HG02870 (cell line): ENCODE measurements around the gene CXCL1.
"Not testable (repeated sequence)": the region's sequence is repeated elsewhere in the genome, so short reads cannot be mapped to it uniquely, and the experiment has no call there.

Source experiments
- ATAC-seq: cut with Tn5 transposase; IDR thresholded peaks from one replicate; pipeline ENCODE4 v1.9.1; 2021; ENCODE audit warnings: mild to moderate bottlenecking, moderate library complexity; ENCODE audit not compliant: unreplicated experiment

The CXCL1 gene

DNA sequence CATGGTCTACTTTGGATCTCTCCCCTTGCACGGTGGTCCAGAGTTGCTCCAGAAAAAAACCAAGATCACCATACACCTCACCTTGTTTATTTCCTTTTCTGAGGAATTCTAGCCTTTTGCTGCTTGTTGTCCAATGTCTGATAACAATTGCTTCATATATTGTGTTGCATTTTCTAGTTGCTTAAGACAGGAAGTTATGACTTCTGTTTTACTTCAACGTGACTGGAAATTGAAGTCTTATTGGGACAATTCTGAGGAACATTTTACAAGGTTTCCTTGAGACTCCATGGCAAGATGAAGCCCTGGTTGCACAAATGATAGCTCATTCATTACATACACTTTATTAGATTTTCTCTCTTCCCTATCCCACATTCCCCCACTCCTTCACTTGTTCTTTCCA lies 5.2 kb downstream of the CXCL1 start:
- no peak for ATAC-seq

DNA sequence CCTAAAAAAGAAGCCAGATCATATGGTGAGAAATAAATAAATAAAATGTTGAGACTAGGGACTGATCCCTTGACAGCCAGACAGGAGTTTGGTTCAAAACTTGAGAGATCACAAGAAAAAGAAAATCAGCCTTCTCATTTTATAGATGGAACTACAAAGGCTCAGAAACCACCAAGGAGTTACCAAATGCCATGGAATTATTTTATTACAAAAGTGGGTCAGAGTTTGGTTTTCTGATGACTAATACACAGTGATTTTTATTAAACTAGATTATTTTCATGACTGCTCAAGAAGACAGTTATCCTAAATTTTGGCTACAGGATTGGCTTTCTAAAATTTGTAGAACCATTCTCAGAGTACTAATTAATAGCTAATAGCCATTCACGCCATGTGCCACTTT lies 6.2 kb downstream of the CXCL1 start:
- no peak for ATAC-seq

DNA sequence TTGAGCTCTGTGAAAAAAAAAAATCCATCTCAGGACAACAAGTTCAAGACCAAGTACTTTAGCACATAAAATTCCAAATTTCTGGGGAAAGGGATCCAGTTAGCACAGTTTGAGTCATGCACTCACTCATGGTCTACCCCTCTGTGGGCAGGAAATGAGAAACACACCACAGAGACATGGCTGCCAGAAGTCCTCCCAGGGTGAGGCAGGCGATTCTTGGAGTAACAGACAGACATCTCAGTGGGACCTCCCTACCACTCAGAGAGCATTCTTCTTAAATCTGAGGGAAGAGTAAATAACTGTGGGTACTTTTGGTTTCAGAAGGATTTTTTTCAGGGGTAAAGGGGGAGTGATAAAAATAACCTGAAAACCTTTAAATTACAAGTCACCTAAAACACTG lies 14.1 kb downstream of the CXCL1 start:
- no peak for ATAC-seq

DNA sequence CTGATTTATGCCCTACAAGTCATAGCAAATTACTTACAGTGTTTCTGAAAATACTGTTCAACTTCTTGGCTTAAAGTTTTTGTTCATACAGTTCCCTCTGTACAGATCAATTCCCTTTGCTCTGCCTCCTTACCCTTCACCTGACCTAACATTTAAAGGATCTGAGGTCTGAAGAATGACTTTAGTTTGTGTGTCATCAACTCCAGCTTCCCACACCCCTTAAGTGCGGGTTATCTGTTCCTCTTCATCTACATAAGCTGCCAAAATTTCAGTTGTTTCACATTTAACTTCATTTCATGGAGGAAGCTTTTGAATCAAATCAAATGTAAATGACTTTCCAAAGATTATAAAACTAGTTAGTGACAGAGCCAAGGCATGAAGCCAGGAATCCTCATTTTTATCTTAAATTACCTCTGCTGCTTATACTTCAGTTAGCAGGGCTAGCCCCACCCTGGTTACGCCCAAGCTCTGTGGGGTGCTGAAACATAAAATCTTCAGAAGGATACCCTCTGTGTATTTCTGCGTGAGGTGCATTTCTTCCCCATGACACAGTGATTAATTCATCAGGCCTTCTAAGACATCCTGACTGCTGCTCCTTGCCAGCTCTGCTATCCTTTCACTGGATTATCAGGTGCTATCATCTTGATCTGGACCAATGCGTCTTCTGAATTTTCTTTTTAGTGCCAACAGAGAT lies 16.5 kb downstream of the CXCL1 start:
- ATAC-seq = no peak

DNA sequence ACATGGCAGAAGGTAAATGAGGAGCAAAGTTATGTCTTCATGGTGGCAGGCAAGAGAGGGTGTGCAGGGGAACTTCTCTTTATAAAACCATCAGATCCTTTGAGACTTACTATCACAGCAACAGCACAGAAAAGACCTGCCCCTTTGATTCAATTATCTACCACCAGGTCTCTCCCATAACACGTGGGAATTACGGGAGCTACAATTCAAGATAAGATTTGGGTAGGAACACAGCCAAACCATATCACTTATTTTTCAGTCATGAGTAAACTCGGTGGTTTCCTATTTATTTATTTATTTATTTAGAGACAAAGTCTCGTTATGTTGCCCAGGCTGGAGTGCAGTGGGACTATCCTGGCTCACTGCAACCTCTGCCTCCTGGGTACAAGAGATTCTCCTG lies 22.1 kb downstream of the CXCL1 start:
- ATAC-seq = no peak

DNA sequence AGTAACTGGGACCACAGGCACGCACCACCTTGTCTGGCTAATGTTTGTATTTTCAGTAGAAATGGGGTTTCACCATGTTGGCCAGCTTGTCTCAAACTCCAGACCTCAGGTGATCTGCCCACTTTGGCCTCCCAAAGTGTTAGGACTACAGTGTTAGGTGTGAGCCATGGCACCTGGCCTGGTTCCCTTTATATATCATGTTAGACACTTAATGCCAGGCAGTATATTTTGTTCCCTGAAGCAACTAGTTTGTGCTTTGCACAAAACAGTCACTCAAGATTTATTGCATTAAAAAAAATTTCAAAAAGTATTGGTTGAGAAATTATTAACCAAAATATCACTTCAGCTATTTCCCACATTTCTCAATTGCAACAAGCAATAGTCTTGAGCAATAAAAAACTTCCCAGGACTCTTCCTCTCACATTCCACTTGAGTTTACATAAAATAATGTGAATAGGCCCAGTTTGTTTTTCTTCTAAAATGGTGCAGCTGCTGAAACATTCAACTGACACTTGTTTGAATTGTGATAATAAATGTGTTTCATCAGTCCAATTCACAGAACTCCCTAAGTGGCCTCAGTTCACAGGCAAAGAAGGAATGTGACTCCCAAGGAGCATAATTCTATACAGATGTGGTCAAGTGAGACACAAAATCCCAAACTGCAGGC lies 22.7 kb downstream of the CXCL1 start:
- ATAC-seq = no peak

DNA sequence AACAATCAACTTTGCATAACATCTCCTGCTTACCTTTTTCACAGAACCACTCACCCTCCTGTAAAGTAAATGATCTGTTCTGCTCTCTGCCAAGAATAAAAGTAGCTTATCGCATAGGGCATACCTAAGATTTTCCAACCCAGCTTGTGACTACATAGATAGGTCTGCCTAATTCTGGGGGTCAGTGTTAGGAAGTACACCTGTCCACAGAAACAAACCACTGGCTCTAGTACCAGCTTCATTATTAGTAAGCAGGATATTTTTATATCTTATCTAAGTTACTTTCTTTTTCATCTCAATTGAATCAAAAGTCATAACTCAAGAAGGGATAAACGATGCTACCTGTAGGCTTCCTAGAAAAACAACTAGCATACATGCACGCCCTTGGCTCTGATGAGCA lies 23.8 kb downstream of the CXCL1 start:
- ATAC-seq = no peak

DNA sequence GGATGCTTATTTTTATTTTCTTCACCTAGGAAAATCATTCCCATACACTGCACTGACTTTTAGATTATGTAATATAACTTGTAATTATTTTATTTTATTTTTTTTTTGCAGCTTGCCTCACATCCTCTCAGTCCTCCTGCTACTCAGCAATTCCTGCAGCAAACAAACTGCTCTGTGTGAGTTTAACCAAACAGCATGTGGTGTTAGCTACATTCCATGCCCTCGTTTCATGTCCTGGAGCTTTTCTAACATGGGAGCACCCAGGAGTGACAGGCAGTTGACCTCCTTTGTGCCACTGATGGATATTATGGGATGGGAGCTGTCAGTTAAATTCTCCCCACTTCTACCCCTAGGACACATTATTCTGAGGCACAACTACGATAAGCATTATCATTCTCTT lies 24.8 kb downstream of the CXCL1 start:
- ATAC-seq = no peak

DNA sequence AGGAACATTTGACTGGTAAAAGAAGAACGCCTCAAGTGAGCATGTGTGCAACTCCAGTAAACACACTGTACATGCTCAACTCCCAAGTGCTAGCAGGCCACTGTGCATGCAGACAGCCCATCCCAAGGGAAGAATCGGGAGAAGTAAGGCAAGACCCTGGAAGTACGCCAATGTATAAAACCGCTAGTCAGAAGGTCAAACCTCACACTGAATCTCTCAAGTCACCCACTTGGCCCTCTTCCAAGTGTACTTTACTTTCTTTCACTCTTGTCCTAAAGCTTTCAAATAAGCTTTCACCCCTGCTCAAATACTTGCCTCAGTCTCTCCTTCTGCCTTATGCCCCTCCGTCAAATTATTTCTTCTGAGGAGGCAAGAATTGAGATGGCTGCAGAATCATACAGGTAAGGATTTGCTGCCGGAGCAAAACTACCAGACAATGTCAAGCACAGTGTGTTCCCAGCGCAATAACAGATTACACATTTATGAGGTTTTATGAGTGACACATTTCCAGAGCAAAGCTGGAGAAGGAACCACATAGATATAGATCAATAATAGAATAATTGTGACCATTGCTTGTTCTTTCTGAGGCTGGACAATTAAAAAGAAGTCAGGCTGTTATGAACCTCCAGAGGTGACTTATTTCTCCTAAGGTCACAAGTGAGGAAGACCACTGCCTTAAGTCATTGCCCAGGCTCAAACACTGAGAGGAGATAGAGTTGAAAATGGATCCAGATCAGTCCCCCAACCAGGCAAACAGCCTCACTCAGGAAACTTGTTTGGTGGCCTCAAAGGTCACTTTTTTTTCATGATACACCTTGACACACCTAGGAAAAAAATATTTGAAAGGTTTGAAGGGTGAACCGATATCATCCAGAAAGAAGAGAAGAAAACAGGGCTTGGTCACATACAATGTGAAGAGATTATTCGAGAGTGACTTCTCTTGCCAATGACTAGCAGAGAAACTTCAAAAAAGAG lies 26.3 kb downstream of the CXCL1 start:
- no peak for ATAC-seq

DNA sequence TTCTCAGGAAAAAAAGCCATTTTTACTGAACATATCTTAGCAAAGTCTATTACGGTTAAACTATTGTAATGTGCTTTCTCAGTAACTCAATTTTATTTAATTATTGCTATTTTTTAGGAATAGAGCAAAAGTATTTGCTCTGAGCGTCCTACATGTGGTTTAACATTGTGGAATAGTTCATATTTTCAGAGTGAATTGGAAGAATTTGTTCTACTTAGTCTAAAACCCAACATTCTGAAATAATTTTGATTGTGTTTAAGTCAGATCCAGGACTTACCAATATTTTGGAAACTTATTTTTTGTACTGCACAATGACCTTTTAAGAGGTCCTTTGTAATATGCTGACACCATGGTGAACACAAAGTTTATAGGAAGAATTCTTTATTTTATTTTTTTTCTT lies 27.2 kb downstream of the CXCL1 start:
- ATAC-seq = no peak

DNA sequence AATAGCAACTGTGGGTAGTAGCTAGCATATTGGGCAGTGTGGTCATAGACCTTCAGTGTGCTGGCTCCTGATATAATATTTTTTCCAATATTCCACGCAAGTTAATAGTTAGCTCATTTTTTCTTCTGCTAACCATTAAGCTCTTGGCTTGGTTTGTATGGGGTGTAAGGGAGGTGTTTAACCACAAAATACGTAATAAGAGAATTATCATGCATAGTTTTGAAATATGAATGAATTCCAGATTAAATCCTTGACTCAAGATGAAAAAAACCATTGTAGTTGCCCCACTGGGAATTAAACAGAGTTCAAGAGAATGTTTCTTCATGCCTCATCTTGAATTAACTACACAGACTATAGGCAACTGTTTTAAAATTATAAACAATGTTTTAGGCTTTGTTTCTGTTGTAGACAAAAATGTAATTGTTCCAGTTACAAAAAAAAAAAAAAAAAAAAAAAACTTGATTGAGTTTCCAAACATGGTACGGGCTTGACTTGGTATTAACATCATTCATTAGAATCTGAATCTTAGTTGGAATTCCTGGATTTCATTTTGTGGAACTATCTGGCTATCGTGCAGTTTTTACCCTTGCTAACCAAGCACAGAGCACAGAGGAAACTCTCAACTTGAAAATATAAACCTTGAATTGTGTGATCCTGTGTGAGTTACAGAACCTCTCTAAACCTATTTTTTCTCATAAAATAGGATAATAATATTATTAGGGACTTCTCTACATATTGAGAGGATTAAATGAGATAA lies 28.4 kb downstream of the CXCL1 start:
- no peak for ATAC-seq

DNA sequence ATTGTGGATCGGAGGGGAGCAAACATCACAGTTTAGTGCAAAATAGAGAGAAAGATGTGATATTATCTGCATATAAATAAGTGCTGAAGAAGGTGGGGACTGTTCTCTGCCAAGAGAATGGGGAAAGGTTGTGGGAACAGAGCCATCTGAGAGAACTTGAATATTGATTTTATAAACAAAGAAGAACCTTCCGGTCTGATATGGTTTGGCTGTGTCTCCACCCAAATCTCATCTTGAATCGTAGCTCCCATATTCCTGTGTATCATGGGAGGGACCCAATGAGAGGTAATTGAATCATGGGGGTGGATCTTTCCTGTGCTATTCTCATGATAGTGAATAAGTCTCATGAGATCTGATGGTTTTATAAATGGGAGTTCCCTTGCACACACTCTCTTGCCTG lies 30.1 kb downstream of the CXCL1 start:
- not testable (repeated sequence) for ATAC-seq

DNA sequence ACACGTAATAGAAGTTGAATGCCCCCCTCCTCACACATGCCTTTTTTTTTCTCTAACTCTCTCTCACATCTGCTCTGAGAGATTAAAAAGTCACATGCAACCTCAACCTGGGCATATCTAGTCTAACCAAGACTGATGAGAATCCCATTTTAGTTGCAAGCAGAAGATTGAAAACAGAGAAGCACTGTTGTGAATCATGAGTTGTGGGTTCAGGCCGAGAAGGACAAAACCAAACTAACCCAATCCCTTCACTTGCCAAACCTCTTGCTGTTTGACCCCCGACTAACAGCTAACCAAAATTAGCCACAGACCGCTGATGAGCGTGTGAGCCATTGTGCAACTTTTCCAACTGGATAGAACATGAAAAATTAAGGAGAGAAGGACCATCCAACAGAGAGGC lies 31.8 kb downstream of the CXCL1 start:
- ATAC-seq = no peak

DNA sequence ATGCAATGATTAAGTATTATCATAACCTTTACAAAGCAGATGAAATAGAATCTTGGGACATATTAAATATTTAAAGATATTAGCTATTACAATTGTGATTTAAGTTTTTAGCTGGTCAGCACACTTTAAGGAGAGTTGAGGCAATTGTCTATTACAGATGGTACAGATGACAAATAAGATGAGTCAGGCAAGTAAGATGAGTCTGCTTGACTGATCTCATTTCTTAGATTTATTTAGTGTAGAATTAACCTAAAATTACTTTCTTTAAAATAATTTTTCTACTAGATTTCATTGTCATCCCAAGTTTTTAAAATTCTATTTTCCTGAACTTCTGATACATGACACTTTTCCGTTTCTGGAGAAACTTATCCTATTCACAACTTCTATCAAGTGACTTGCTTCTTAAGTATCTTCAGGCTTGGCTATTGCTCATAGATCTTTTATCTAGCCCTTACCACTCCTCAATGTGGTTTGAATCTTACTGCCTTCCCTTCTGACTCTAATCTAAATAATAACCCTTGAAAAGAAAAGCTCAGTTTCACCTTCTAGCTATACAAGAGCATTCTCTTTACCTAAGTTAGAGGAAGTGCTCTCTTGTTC lies 32.9 kb downstream of the CXCL1 start:
- no peak for ATAC-seq

DNA sequence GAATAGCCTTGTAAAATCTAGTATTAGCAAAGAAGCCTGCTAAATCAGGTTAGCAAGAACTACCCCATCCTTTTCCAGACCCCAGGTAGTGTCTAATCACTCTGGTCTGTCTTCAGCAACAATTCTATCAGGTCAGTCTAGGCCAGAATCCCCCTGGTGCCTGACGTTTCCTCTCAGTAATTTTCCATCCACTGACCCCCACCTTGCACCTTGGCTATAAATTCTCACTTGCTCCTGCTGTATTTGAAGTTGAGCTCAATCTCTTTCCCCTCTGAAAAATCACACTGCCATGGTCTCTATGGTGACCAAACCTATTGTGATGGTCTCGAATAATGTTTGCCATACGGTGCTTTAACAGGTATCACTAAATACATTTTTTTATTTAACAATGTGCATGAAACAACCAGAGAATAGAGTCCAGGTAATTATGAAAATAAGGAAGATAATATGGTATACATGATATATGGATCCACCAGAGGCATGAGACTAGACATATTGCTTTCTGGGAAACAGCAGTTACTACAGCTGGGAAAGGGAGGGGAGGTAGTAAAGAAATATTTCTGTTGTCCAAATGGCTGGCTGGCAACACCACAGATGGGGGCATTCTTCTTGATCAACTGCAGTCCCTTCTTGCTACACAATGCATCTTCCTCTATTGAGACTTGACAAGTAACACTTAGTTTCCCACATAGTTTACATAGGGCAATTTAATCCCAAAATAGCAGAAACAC lies 33.8 kb downstream of the CXCL1 start:
- no peak for ATAC-seq

DNA sequence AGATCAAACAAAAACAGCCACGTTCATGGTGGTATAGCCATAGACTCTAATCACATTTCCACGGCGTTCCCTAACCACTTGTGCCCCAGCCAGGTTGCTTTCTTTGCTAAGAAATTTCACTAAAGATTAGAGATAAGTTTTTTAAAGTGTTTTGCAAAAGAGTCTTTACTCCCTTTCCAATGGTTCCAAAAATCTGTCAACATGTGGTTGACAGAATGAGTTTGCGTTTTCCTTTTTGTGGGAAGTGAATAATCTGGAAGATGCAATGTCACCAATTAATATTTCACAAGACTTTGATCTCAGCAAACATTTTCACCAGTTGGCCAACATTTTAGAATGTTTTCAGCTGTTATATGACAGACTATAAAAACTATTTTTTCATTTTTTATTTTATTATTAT lies 35.3 kb downstream of the CXCL1 start:
- no peak for ATAC-seq

DNA sequence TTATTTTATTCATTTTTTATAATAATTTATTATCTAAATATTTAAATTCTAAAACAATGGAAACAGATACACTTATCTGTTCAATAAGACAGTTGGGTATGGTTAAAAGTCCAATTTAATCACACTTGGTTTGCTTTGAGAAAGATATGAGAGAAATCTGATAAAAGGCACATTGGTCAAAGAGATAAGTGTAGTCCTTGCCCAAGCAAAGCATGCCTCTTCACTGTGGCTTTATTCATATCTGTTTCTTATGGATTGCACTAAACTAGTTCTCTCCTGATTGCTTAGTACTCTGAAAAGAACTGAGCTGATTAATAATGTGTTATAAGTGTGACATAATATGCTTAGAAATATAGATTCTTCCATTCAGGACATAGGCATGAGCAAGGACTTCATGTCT lies 39.8 kb downstream of the CXCL1 start:
- ATAC-seq = no peak

DNA sequence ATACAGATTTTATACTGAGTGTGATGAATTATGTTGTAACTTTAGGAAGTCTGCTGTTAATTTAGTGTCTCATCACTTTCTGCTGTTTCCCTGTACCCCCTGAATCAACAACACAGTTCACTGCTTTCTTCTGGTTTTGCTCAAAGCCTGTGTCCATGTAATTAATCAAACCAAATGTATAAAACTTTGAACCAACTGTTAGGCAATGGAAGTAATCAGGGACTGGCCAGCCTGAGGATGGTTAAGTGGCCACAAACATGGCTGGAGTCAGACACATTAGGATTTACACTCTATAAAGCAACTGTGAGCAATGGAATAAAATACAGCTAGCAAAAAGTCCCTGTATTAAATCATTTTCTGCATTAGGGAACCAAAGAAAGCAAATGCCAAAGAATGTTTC lies 42.6 kb downstream of the CXCL1 start:
- no peak for ATAC-seq

DNA sequence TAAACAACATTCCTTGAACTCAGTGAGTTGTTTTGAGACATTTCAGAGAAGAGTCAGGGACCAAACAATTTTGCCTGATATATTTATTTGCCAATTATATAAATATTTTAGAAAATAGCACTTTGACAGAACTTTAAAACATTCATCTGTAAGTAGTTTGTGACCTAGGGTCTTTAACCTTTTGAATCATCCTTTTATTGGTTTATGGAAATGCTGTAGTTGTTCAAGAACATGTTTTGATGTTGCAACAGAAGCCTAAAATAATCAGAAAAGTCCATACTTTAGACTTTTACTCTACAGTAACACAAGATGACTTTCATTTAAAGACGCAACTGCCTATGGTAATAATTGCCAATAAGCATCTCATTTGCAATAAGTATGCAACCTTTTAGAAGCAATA lies 43.0 kb downstream of the CXCL1 start:
- no peak for ATAC-seq

DNA sequence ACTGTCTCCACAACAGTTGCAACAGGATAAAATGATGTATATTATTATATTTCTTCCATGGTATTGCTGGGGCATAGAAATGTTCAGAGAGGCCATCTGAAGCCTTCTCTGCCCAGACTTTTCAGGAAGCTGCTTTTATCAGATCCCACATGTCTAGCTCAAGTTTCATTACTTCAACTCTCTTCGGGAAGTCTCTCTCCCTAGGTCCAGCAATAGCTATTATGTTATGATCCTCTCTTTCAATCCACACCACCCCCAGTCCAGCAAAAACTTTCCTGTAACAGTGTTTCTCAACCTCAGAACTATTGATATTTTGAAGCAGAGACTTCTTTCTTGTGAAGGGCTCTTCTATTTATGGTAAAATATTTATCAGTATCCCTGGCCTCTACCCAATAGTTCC lies 44.9 kb downstream of the CXCL1 start:
- no peak for ATAC-seq
